Measurements from ENCODE around the gene RSKR.

GRCh38 chr17:28618464-28618863 lies 4.5 kb upstream of the RSKR start:
- no peak for TF ChIP-seq SOX6 (IDR thresholded peaks at IDR 0.05)
- no peak for TF ChIP-seq FOXA1 (IDR thresholded peaks at IDR 0.05; ENCODE audit: borderline replicate concordance)
- no peak for TF ChIP-seq GABPA (tag; conservative IDR thresholded peaks at IDR 0.05; ENCODE audit: low read depth)
- TF ChIP-seq, protein P1, sequence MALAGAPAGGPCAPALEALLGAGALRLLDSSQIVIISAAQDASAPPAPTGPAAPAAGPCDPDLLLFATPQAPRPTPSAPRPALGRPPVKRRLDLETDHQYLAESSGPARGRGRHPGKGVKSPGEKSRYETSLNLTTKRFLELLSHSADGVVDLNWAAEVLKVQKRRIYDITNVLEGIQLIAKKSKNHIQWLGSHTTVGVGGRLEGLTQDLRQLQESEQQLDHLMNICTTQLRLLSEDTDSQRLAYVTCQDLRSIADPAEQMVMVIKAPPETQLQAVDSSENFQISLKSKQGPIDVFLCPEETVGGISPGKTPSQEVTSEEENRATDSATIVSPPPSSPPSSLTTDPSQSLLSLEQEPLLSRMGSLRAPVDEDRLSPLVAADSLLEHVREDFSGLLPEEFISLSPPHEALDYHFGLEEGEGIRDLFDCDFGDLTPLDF (CRISPR knock-in tag; IDR thresholded peaks at IDR 0.05) = no peak
- TF ChIP-seq, protein P2, sequence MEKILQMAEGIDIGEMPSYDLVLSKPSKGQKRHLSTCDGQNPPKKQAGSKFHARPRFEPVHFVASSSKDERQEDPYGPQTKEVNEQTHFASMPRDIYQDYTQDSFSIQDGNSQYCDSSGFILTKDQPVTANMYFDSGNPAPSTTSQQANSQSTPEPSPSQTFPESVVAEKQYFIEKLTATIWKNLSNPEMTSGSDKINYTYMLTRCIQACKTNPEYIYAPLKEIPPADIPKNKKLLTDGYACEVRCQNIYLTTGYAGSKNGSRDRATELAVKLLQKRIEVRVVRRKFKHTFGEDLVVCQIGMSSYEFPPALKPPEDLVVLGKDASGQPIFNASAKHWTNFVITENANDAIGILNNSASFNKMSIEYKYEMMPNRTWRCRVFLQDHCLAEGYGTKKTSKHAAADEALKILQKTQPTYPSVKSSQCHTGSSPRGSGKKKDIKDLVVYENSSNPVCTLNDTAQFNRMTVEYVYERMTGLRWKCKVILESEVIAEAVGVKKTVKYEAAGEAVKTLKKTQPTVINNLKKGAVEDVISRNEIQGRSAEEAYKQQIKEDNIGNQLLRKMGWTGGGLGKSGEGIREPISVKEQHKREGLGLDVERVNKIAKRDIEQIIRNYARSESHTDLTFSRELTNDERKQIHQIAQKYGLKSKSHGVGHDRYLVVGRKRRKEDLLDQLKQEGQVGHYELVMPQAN (IDR thresholded peaks at IDR 0.05; ENCODE audit: borderline replicate concordance) = no peak

Data from K562 (cell line).